HepG2 (cell line): ENCODE results near the gene WWP2. TPM values are rescaled to one million over a fixed set of nuclear protein-coding genes. Genes with fewer than 3 reads are reported as not detected.

Experiments used
- ATAC-seq: fragments of 200-7000 bp; cut with Tn5 transposase; 3 replicates; pipeline ENCODE4 v1.9.1; 2020; ENCODE audit warnings: mild to moderate bottlenecking, moderate library complexity
- BruUV-seq: library from RNA; stranded (reverse); fragments of 400-500 nt; replicated peaks from 2 replicates; lab custom pipeline; 2021; lab: Mats Ljungman, UMichigan
- CTCF ChIA-PET: fragments of 300-600 bp; formaldehyde crosslinking; extraction: SDS; loops from one replicate; lab custom pipeline; 2021; ENCODE audit warnings: low total read pairs, inconsistent platforms, low intra/inter-chr PET ratio; lab: Yijun Ruan, JAX
- POLR2A ChIA-PET: fragments of 350-600 bp; sonication (Branson Sonifier 250); formaldehyde crosslinking; loops from one replicate; lab custom pipeline; 2020; ENCODE audit warnings: antibody characterized with exemption, inconsistent platforms; lab: Yijun Ruan, JAX
- DNase-seq: peaks from one replicate; pipeline ENCODE4 v3.0.0-alpha.2; 2015; ENCODE audit warnings: low spot score
- FAIRE-seq: peaks from 3 replicates; lab custom pipeline; 2011; peaks lifted over from hg19 to GRCh38; lab: Jason Lieb, UNC
- H2AFZ ChIP-seq: one replicate; pipeline ENCODE4 v1.6.1; 2011; ENCODE audit warnings: low read length, inconsistent platforms
- H3K27ac ChIP-seq: fragments of 300-600 bp; 3 replicates; pipeline ENCODE4 v1.8.0; 2011; ENCODE audit warnings: mixed run types, mild to moderate bottlenecking, mixed read lengths, low read length, inconsistent platforms; ENCODE audit not compliant: insufficient read depth; ENCODE audit errors: extremely low read length
- H3K27me3 ChIP-seq, 2 experiments: fragments of 200-600 bp in 1 of 2; 2 replicates in 1 of 2; 3 replicates in 1 of 2; pipeline versions ENCODE4 v1.6.0 to v1.8.0; 2011; ENCODE audit warnings: low read length in 2 of 2, mild to moderate bottlenecking in 2 of 2, moderate library complexity in 2 of 2, inconsistent platforms in 1 of 2; ENCODE audit not compliant: insufficient read depth in 2 of 2, control insufficient read depth in 1 of 2
- H3K36me3 ChIP-seq, 2 experiments: fragments of 200-600 bp in 1 of 2; replicated peaks in 1 of 2; 2 replicates in 1 of 2; 3 replicates in 1 of 2; pipeline versions ENCODE4 v1.5.1 to v1.8.0; 2011; ENCODE audit warnings: low read length in 2 of 2, inconsistent platforms in 1 of 2; ENCODE audit not compliant: insufficient read depth in 2 of 2, control insufficient read depth in 1 of 2
- H3K4me1 ChIP-seq: 2 replicates; pipeline ENCODE4 v1.5.1; 2012; ENCODE audit warnings: low read length, inconsistent platforms; ENCODE audit not compliant: insufficient read depth
- H3K4me2 ChIP-seq: 2 replicates; pipeline ENCODE4 v1.6.0; 2011; ENCODE audit warnings: low read depth, low read length, inconsistent platforms
- H3K4me3 ChIP-seq, 3 experiments: fragments of 200-600 bp in 1 of 3; sonication (generic), shearing (Covaris generic) in 1 of 3; replicated peaks in 1 of 3; 2 replicates each; pipeline ENCODE4 v1.5.1; 2011 to 2016; ENCODE audit warnings: low read length in 3 of 3, inconsistent platforms in 2 of 3, low read depth in 2 of 3, mild to moderate bottlenecking in 2 of 3, control low read depth in 1 of 3, mixed read lengths in 1 of 3; ENCODE audit not compliant: insufficient read depth in 1 of 3
- H3K79me2 ChIP-seq: one replicate; pipeline ENCODE4 v1.6.1; 2011; ENCODE audit warnings: low read length, inconsistent platforms; ENCODE audit not compliant: insufficient read depth
- H3K9ac ChIP-seq: 2 replicates; pipeline ENCODE4 v1.6.0; 2011; ENCODE audit warnings: mild to moderate bottlenecking, low read depth, low read length, inconsistent platforms; ENCODE audit not compliant: insufficient read depth
- H3K9me3 ChIP-seq: 2 replicates; pipeline ENCODE4 v1.5.1; 2012; ENCODE audit warnings: mild to moderate bottlenecking, low read length
- H4K20me1 ChIP-seq: 2 replicates; pipeline ENCODE4 v1.6.0; 2011; ENCODE audit warnings: inconsistent platforms, mild to moderate bottlenecking, low read length, moderate library complexity; ENCODE audit not compliant: insufficient read depth
- CHD2 ChIP-seq: IDR thresholded peaks from 2 replicates; pipeline ENCODE4 v1.6.1; 2011; ENCODE audit warnings: low read depth, low read length, improper control_type of control experiment
- ERF ChIP-seq: IDR thresholded peaks from 2 replicates; pipeline ENCODE4 v1.6.1; 2018; ENCODE audit warnings: missing biosample characterization, missing genetic modification reagents
- GFI1 ChIP-seq: sonication (generic); formaldehyde crosslinking; IDR thresholded peaks from 2 replicates; pipeline ENCODE4 v1.5.0; 2020; ENCODE audit warnings: missing genetic modification reagents, mild to moderate bottlenecking, borderline replicate concordance
- KDM3A ChIP-seq: IDR thresholded peaks from 2 replicates; pipeline ENCODE4 v1.6.1; 2018; ENCODE audit warnings: low read depth, missing compliant biosample characterization
- KLF16 ChIP-seq, 2 experiments: sonication (generic) in 1 of 2; formaldehyde crosslinking in 1 of 2; IDR thresholded peaks; 2 replicates each; pipeline versions ENCODE4 v1.6.1 to v1.8.0; 2016 to 2023; ENCODE audit warnings: missing genetic modification reagents in 2 of 2, missing compliant biosample characterization in 1 of 2
- KLF9 ChIP-seq: IDR thresholded peaks from 2 replicates; pipeline ENCODE4 v1.6.1; 2016; ENCODE audit warnings: low read depth
- LCORL ChIP-seq, 2 experiments: fragments of 450-650 bp in 1 of 2; sonication (generic) in 1 of 2; formaldehyde crosslinking in 1 of 2; IDR thresholded peaks; 2 replicates each; pipeline versions ENCODE4 v1.5.0 to v1.6.1; 2017 to 2020; ENCODE audit warnings: antibody characterized with exemption in 1 of 2, missing genetic modification reagents in 1 of 2
- MXI1 ChIP-seq: IDR thresholded peaks from 3 replicates; pipeline ENCODE4 v1.6.1; 2012; ENCODE audit warnings: low read depth, low read length, inconsistent platforms, borderline replicate concordance
- NFATC3 ChIP-seq: sonication (generic); formaldehyde crosslinking; IDR thresholded peaks from 2 replicates; pipeline ENCODE4 v1.5.1; 2020; ENCODE audit warnings: mild to moderate bottlenecking, missing genetic modification reagents
- RCOR2 ChIP-seq: IDR thresholded peaks from 2 replicates; pipeline ENCODE4 v1.6.1; 2016; ENCODE audit warnings: missing biosample characterization, missing genetic modification reagents
- RORA ChIP-seq: sonication (generic); formaldehyde crosslinking; IDR thresholded peaks from 2 replicates; pipeline ENCODE4 v1.5.0; 2020; ENCODE audit warnings: mild to moderate bottlenecking, missing genetic modification reagents, moderate library complexity
- TEAD3 ChIP-seq: optimal IDR thresholded peaks from 2 replicates; pipeline ENCODE3; 2016; ENCODE audit warnings: borderline replicate concordance
- ZFY ChIP-seq: sonication (generic); formaldehyde crosslinking; IDR thresholded peaks from 2 replicates; pipeline ENCODE4 v1.4.0; 2020; ENCODE audit warnings: missing genetic modification reagents
- ZGPAT ChIP-seq: IDR thresholded peaks from 2 replicates; pipeline ENCODE4 v1.6.1; 2016; ENCODE audit warnings: mild to moderate bottlenecking
- ZNF124 ChIP-seq: sonication (generic); formaldehyde crosslinking; IDR thresholded peaks from 2 replicates; pipeline ENCODE4 v1.4.0; 2020; ENCODE audit warnings: missing genetic modification reagents
- ZNF230 ChIP-seq: sonication (generic); formaldehyde crosslinking; IDR thresholded peaks from 2 replicates; pipeline ENCODE4 v1.4.0; 2020; ENCODE audit warnings: mild to moderate bottlenecking, missing genetic modification reagents
- ZNF235 ChIP-seq: sonication (generic); formaldehyde crosslinking; IDR thresholded peaks from 2 replicates; pipeline ENCODE4 v1.8.1; 2023; ENCODE audit warnings: mild to moderate bottlenecking, missing genetic modification reagents, borderline replicate concordance
- ZNF580 ChIP-seq: IDR thresholded peaks from 2 replicates; pipeline ENCODE4 v1.6.1; 2016; ENCODE audit warnings: low read depth, borderline replicate concordance
- WGBS: methylation state at CpG from one replicate; pipeline ENCODE4 v1.1.6; 2017; ENCODE audit warnings: low lambda C conversion rate; 5-methylcytosine and 5-hydroxymethylcytosine counted together
- in situ Hi-C: cut with HindIII; loops from 2 replicates; pipeline ENCODE4 v1.10.0; 2017; ENCODE audit warnings: low pct_unique_long_range_greater_than_20kb; ENCODE audit not compliant: extremely low pct_ligation_motif_present
- intact Hi-C: fragments of 100-400 bp; cut with micrococcal nuclease; formaldehyde crosslinking; loops from one replicate; pipeline ENCODE4 v1.10.0; 2022; ENCODE audit not compliant: unreplicated experiment
- polyA plus RNA-seq, 8 experiments: library from polyadenylated mRNA; depleted of rRNA in 3 of 8; stranded (reverse) in 7 of 8; unstranded in 1 of 8; fragments of >200 nt; fragmentation: Illumina TruSeq in 4 of 8; extraction: Trizol in 4 of 8; gene quantifications; 2 replicates each; pipeline versions ENCODE4 v1.2.1 to v1.2.3, GENCODE V29; 2011 to 2016; ENCODE audit warnings: low read depth in 4 of 8, missing spikeins in 1 of 8, mixed read lengths in 1 of 8; ENCODE audit not compliant: insufficient read depth in 1 of 8
- total RNA-seq, 5 experiments: library from RNA; depleted of rRNA; stranded (reverse); fragments of >200 nt; fragmentation: Illumina TruSeq; extraction: Trizol; gene quantifications; 2 replicates each; pipeline ENCODE4 v1.2.3, GENCODE V29; 2016; ENCODE audit warnings: low read depth in 1 of 5
- TF ChIP-seq, protein P1 (sequence below): sonication (generic); formaldehyde crosslinking; IDR thresholded peaks from 2 replicates; pipeline ENCODE4 v1.4.0; 2020; ENCODE audit warnings: mild to moderate bottlenecking, missing genetic modification reagents

The WWP2 gene
- total and polyA plus RNA-seq, 2 of the 13 experiments (the other 11 are each of a cell fraction or from before 2014, with no cell fraction given), result 11.4 to 28.2 TPM

DNA sequence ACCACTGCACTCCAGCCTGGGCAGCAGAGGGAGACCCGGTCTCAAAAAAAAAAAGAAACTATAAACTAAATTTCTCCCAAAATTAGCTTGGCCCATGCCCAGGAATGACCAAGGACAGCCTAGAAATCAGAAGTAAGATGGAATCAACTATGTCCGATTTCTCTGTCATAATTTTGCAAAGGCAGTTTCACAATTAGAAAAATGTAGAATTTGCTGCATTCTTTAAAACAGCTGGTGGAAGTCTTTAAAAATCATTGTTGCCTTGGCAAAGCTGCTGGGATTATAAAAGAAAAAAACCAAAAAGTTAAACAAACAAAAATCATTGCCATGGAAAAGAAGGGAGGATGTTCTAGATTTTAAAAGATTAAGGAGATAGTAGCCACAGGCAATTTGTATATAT is 32.4 kb downstream of the WWP2 start (continued):
- no peak for TF ChIP-seq GFI1 (CRISPR knock-in tag)
- no peak for TF ChIP-seq ZNF230 (CRISPR knock-in tag)
- no peak for TF ChIP-seq CHD2

DNA sequence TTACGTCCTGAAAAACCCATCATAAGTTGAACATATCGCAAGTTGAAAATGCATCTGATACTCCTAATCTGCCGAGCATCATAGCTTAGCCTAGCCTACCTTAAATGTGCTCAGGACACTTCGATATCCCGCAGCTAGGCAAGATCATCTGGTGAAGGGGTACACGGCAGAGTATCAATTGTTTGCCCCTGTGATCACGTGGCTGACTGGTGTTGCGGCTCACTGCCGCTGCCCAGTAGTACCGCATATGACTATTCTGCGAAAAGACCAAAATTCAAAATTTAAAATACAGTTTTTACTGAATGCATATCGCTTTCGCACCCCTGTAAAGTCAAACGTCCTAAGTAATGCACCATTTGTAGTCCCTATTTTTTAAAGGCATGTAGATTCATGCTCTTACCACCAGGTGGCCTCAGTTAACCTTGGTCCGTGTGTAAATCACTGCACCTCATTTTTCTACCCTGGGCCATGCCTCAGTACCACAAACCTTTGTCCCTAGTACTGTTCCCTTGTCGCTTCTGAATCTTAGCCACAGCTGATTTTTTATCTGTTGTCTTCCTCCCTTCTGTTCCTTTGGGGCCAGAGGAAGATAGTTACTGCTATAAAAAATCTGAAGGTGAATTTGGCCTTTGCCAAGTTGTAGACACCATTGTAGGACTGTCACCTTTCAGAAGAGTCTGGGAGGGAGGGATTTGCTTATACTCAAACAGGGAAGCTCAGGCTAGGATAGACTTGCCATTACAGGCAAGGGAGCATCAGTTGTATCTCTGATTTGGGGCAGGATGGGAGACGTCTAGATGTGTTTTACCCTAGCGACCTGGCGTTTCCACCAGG is 34.4 kb downstream of the WWP2 start:
- CTCF ChIA-PET, result interaction anchor here (0.8 to 4.7 kb wide), 3 partner anchors 63 to 133 kb away, joined by 3 to 67 read pairs (median 64); no protein-coding TSS in a partner anchor
- Histone ChIP-seq H4K20me1 (no peaks in the 10 kb centered on the region), H2AFZ (no peak overlapping the region), H3K27me3 (no peaks in the 10 kb centered on the region; a peak in 1 of 5 replicates), H3K36me3 (peaks cover 15 to 29% of the 10 kb centered on the region in 2 experiments), H3K27ac (no peak overlapping the region), H3K79me2 (no peaks in the 10 kb centered on the region), H3K4me3 (no peak overlapping the region), H3K4me1 (peaks cover 6% of the 10 kb centered on the region), H3K9ac (no peak overlapping the region), H3K4me2 (no peak overlapping the region), H3K9me3 (no peaks in the 10 kb centered on the region)
- intact Hi-C loops (loop anchor here (1.0 kb wide), 2 partner anchors 63 to 134 kb away; no protein-coding TSS in a partner anchor), in situ Hi-C loops (loop anchor here (5.0 kb wide), 2 partner anchors 61 to 131 kb away; no protein-coding TSS in a partner anchor)
- no TSS peak for BruUV-seq
- POLR2A ChIA-PET, result no interaction called here
- ATAC-seq, result peak; percentile 85
- 66% methylated on average over 19 of the region's 19 CpGs for WGBS
- peak; percentile 74 for DNase-seq
- FAIRE-seq, result peak; percentile 73
- TF ChIP-seq ZGPAT (CRISPR knock-in tag) (peak; percentile 69), RORA (CRISPR knock-in tag) (no peak), MXI1 (peak; percentile 65; the same call in 2 of the 3 replicates), TEAD3 (peak; percentile 63), ZFY (CRISPR knock-in tag) (no peak), ZNF580 (peak; percentile 47; the same call in 1 of the 2 replicates), ERF (CRISPR knock-in tag) (0 out of 2 replicates have a peak, but pooled peaks have one; percentile 66), NFATC3 (CRISPR knock-in tag) (peak; percentile 14; the same call in 1 of the 2 replicates), LCORL (IDR thresholded peaks at IDR 0.05) (no peak), LCORL (CRISPR knock-in tag; IDR thresholded peaks at IDR 0.05) (peak; percentile 53; the same call in 1 of the 2 replicates), KDM3A (CRISPR knock-in tag) (no peak), GFI1 (CRISPR knock-in tag) (peak; percentile 100), KLF9 (CRISPR knock-in tag) (no peak), RCOR2 (0 out of 2 replicates have a peak, but pooled peaks have one; percentile 62), ZNF235 (CRISPR knock-in tag) (no peak), KLF16 (CRISPR knock-in tag; IDR thresholded peaks at IDR 0.05) (0 out of 4 replicates have a peak, but pooled peaks of 1 of the 2 experiments have one; percentile 45), ZNF124 (CRISPR knock-in tag) (peak; percentile 73; the same call in 1 of the 2 replicates)
- TF ChIP-seq, protein P1, sequence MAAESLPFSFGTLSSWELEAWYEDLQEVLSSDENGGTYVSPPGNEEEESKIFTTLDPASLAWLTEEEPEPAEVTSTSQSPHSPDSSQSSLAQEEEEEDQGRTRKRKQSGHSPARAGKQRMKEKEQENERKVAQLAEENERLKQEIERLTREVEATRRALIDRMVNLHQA (CRISPR knock-in tag), result 0 out of 2 replicates have a peak, but pooled peaks have one; percentile 61
